PC-9 (cell line): ENCODE measurements around the gene SERTAD1. TPM values are rescaled to one million over a fixed set of nuclear protein-coding genes. Genes with fewer than 3 reads are reported as not detected.

Source experiments
- BruUV-seq: library from RNA; stranded (reverse); fragments of 400-500 nt; replicated peaks from 2 replicates; lab custom pipeline; 2021; lab: Mats Ljungman, UMichigan
- CTCF ChIA-PET: fragments of 300-600 bp; sonication (Branson Sonifier 250); formaldehyde crosslinking; loops from one replicate; lab custom pipeline; 2022; ENCODE audit warnings: antibody characterized with exemption; lab: Charles Lee
- POLR2A ChIA-PET: fragments of 300-600 bp; sonication (Branson Sonifier 250); formaldehyde crosslinking; loops from one replicate; lab custom pipeline; 2022; ENCODE audit warnings: antibody characterized with exemption; ENCODE audit not compliant: unreplicated experiment; lab: Charles Lee
- DNase-seq, 2 experiments: peaks; one replicate each; pipeline versions ENCODE4 v3.0.0 to v3.0.0-alpha.2; 2015 to 2022; ENCODE audit warnings: mixed read lengths in 1 of 2
- H2AFZ ChIP-seq: fragments of 200-600 bp; sonication (generic); 2 replicates; pipeline ENCODE4 v1.8.1; 2017; ENCODE audit warnings: antibody characterized with exemption
- H3F3A ChIP-seq: fragments of 200-600 bp; sonication (generic); 2 replicates; pipeline ENCODE4 v1.8.1; 2017; ENCODE audit warnings: antibody characterized with exemption, mild to moderate bottlenecking, low read depth; ENCODE audit not compliant: insufficient read depth
- H3K27ac ChIP-seq: fragments of 200-600 bp; sonication (generic); 2 replicates; pipeline ENCODE4 v1.6.1; 2016; ENCODE audit warnings: mixed run types
- H3K27me3 ChIP-seq: fragments of 200-600 bp; sonication (generic); 2 replicates; pipeline ENCODE4 v1.6.1; 2016; ENCODE audit warnings: low read depth, mixed run types; ENCODE audit not compliant: insufficient read depth
- H3K36me3 ChIP-seq: fragments of 200-600 bp; sonication (generic); 2 replicates; pipeline ENCODE4 v1.6.1; 2016; ENCODE audit warnings: low read depth, mixed run types
- H3K4me1 ChIP-seq: fragments of 200-600 bp; sonication (generic); replicated peaks from 2 replicates; pipeline ENCODE4 v1.6.1; 2016; ENCODE audit warnings: mixed run types; ENCODE audit not compliant: insufficient read depth
- H3K4me2 ChIP-seq: fragments of 200-600 bp; sonication (generic); 2 replicates; pipeline ENCODE4 v1.6.1; 2017; ENCODE audit warnings: mixed run types
- H3K4me3 ChIP-seq: fragments of 200-600 bp; sonication (generic); 2 replicates; pipeline ENCODE4 v1.6.1; 2016; ENCODE audit warnings: mixed run types
- H3K79me2 ChIP-seq: fragments of 200-600 bp; sonication (generic); 2 replicates; pipeline ENCODE4 v1.6.1; 2017; ENCODE audit warnings: low read depth, mixed run types
- H3K9me2 ChIP-seq: fragments of 200-600 bp; sonication (generic); 2 replicates; pipeline ENCODE4 v1.8.1; 2017; ENCODE audit warnings: mild to moderate bottlenecking; ENCODE audit not compliant: insufficient read depth
- H3K9me3 ChIP-seq: fragments of 200-600 bp; sonication (generic); 2 replicates; pipeline ENCODE4 v1.8.1; 2016; ENCODE audit warnings: low read depth; ENCODE audit not compliant: insufficient read depth
- H4K20me1 ChIP-seq: fragments of 200-600 bp; sonication (generic); 2 replicates; pipeline ENCODE4 v1.8.1; 2017; ENCODE audit not compliant: insufficient read depth
- CTCF ChIP-seq: fragments of 200-600 bp; sonication (generic); conservative IDR thresholded peaks from 2 replicates; pipeline ENCODE4 v1.6.1; 2017; ENCODE audit warnings: mixed run types, antibody characterized with exemption, mild to moderate bottlenecking, moderate library complexity
- EZH2 ChIP-seq: fragments of 200-600 bp; sonication (generic); IDR thresholded peaks from 2 replicates; pipeline ENCODE4 v1.8.0; 2017; ENCODE audit warnings: antibody characterized with exemption, low read depth
- intact Hi-C: fragments of 100-400 bp; cut with micrococcal nuclease; formaldehyde crosslinking; loops from one replicate; pipeline ENCODE4 v1.10.0; 2022; ENCODE audit not compliant: unreplicated experiment
- total RNA-seq: library from RNA; stranded (reverse); gene quantifications from 2 replicates; pipeline ENCODE4 v1.2.3, GENCODE V29; 2021

Gene SERTAD1
- total RNA-seq, 1 experiment from 2014 or later: 7.8 TPM

GRCh38 chr19:40453151-40453735 is 27.5 kb upstream of the SERTAD1 start:
- intact Hi-C loops: no loop called here
- CTCF ChIA-PET: no interaction called here
- H3K4me1 ChIP-seq: no peaks in the 10 kb centered on the region
- H3K4me2 ChIP-seq: no peak overlapping the region
- no peaks in the 10 kb centered on the region for H3K9me2 ChIP-seq
- DNase-seq: no peak
- H3K9me3 ChIP-seq: no peaks in the 10 kb centered on the region
- H3K4me3 ChIP-seq: no peak overlapping the region
- no TSS peak for BruUV-seq
- H3K27me3 ChIP-seq: no peaks in the 10 kb centered on the region
- H3K36me3 ChIP-seq: 0 out of 2 replicates have a peak, but pooled peaks cover 6% of the 10 kb centered on the region
- H4K20me1 ChIP-seq: no peaks in the 10 kb centered on the region
- TF ChIP-seq EZH2 (no peak), CTCF (no peak)
- H3K79me2 ChIP-seq: no peaks in the 10 kb centered on the region
- no peak overlapping the region for H2AFZ ChIP-seq
- H3F3A ChIP-seq: 0 out of 2 replicates have a peak, but pooled peaks cover 7% of the 10 kb centered on the region
- POLR2A ChIA-PET: interaction anchor here (0.6 kb wide), 1 partner anchor 33 kb away, joined by 5 read pairs; no protein-coding TSS in a partner anchor
- H3K27ac ChIP-seq: no peak overlapping the region

GRCh38 chr19:40452016-40452415 is 26.2 kb upstream of the SERTAD1 start:
- no peaks in the 10 kb centered on the region for H3K27me3 ChIP-seq
- 0 out of 2 replicates have a peak, but pooled peaks cover 6% of the 10 kb centered on the region for H3K36me3 ChIP-seq
- BruUV-seq: no TSS peak
- no peak overlapping the region for H2AFZ ChIP-seq
- H3K4me3 ChIP-seq: no peak overlapping the region
- ChIA-PET POLR2A (no interaction called here), CTCF (interaction anchor here (0.6 kb wide), 2 partner anchors 146 to 194 kb away, joined by 3 to 5 read pairs; no protein-coding TSS in a partner anchor)
- H4K20me1 ChIP-seq: no peaks in the 10 kb centered on the region
- no peak overlapping the region for H3K27ac ChIP-seq
- H3K4me1 ChIP-seq: no peaks in the 10 kb centered on the region
- H3K9me3 ChIP-seq: no peaks in the 10 kb centered on the region
- DNase-seq: no peak
- H3K9me2 ChIP-seq: no peaks in the 10 kb centered on the region
- TF ChIP-seq CTCF: no peak
- no peak for TF ChIP-seq EZH2
- H3K4me2 ChIP-seq: no peak overlapping the region
- intact Hi-C loops: no loop called here
- H3F3A ChIP-seq: 0 out of 2 replicates have a peak, but pooled peaks cover 7% of the 10 kb centered on the region
- no peaks in the 10 kb centered on the region for H3K79me2 ChIP-seq

GRCh38 chr19:40450664-40451063 is 24.9 kb upstream of the SERTAD1 start:
- TF ChIP-seq EZH2: no peak
- no peak for TF ChIP-seq CTCF
- H3K36me3 ChIP-seq: 0 out of 2 replicates have a peak, but pooled peaks cover 6% of the 10 kb centered on the region
- no peaks in the 10 kb centered on the region for H3K9me3 ChIP-seq
- H2AFZ ChIP-seq: no peak overlapping the region
- H3K4me2 ChIP-seq: no peak overlapping the region
- no peak overlapping the region for H3K4me3 ChIP-seq
- CTCF ChIA-PET: interaction anchor here (0.6 kb wide), 1 partner anchor 298 kb away, joined by 16 read pairs; no protein-coding TSS in a partner anchor
- H3F3A ChIP-seq: peaks cover 13% of the 10 kb centered on the region; the same call in 1 of the 2 replicates
- BruUV-seq: no TSS peak
- H3K9me2 ChIP-seq: no peaks in the 10 kb centered on the region
- intact Hi-C loops: no loop called here
- no peak for DNase-seq
- no peaks in the 10 kb centered on the region for H3K27me3 ChIP-seq
- H4K20me1 ChIP-seq: no peaks in the 10 kb centered on the region
- no peaks in the 10 kb centered on the region for H3K79me2 ChIP-seq
- H3K4me1 ChIP-seq: no peaks in the 10 kb centered on the region
- no peak overlapping the region for H3K27ac ChIP-seq
- POLR2A ChIA-PET: interaction anchor here (0.6 kb wide), 1 partner anchor 28 kb away, joined by 6 read pairs; no protein-coding TSS in a partner anchor
